ENCODE data around the gene CDK5RAP3.
"Not testable (repeated sequence)": the region's sequence is repeated elsewhere in the genome, so short reads cannot be mapped to it uniquely, and the experiment has no call there.

CDK5RAP3 gene

GRCh38 chr17:47970725-47971499 lies at the start of gene CDK5RAP3:
TSS of gene CDK5RAP3 (plus strand) at chr17:47971113. CDS start at chr17:47971147, 34 bp downstream.
- DNase-seq: peak; percentile 99

GRCh38 chr17:47924785-47925677 lies 45.9 kb upstream of the CDK5RAP3 start:
- DNase-seq: no peak

GRCh38 chr17:47925678-47925988 lies 45.3 kb upstream of the CDK5RAP3 start:
- no peak for DNase-seq

GRCh38 chr17:47927821-47928400 lies 43.0 kb upstream of the CDK5RAP3 start:
- DNase-seq: no peak

- DNase-seq: no peak
Observed at GRCh38 chr17:47928415-47928814, 42.5 kb upstream of the CDK5RAP3 start.

GRCh38 chr17:47929218-47930000 lies 41.5 kb upstream of the CDK5RAP3 start:
- no peak for DNase-seq

- no peak for DNase-seq
Observed at GRCh38 chr17:47931848-47932247, 39.1 kb upstream of the CDK5RAP3 start.

GRCh38 chr17:47934856-47935255 lies 36.1 kb upstream of the CDK5RAP3 start:
- no peak for DNase-seq

GRCh38 chr17:47935468-47935867 lies 35.4 kb upstream of the CDK5RAP3 start:
- not testable (repeated sequence) for DNase-seq

- DNase-seq: no peak
Observed at GRCh38 chr17:47935961-47936360, 35.0 kb upstream of the CDK5RAP3 start.

- DNase-seq: no peak
Observed at GRCh38 chr17:47937941-47938340, 33.0 kb upstream of the CDK5RAP3 start.

- peak; percentile 94 for DNase-seq
Observed at GRCh38 chr17:47941246-47942095, 29.4 kb upstream of the CDK5RAP3 start, which contains the start of gene PNPO. TSS of gene PNPO (plus strand) at chr17:47941571. CDS start at chr17:47941676, 105 bp downstream.

GRCh38 chr17:47942096-47942510 lies 28.8 kb upstream of the CDK5RAP3 start:
- DNase-seq: no peak

- no peak for DNase-seq
Observed at GRCh38 chr17:47942568-47942967, 28.3 kb upstream of the CDK5RAP3 start.

GRCh38 chr17:47945080-47945479 lies 25.8 kb upstream of the CDK5RAP3 start:
- no peak for DNase-seq

GRCh38 chr17:47945529-47946508 lies 25.1 kb upstream of the CDK5RAP3 start:
- DNase-seq: no peak

- DNase-seq: no peak
Observed at GRCh38 chr17:47946516-47946915, 24.4 kb upstream of the CDK5RAP3 start.

GRCh38 chr17:47946929-47947397 lies 23.9 kb upstream of the CDK5RAP3 start:
- DNase-seq: peak; percentile 71

GRCh38 chr17:47948706-47949196 lies 22.2 kb upstream of the CDK5RAP3 start:
- no peak for DNase-seq

GRCh38 chr17:47949197-47949759 lies 21.6 kb upstream of the CDK5RAP3 start:
- peak; percentile 74 for DNase-seq

Measured in CD4-positive, alpha-beta T cell treated with Interleukin-15 for 1 hour (primary cell).